Endometrium (tissue), 2 donors: ENCODE data around the gene PSMB10.
"Not testable (repeated sequence)": the region's sequence is repeated elsewhere in the genome, so short reads cannot be mapped to it uniquely, and the experiment has no call there.

ENCODE experiments used
- FAIRE-seq: peaks from 2 replicates; lab custom pipeline; 2012; peaks lifted over from hg19 to GRCh38; lab: Jason Lieb, UNC
- donor health status: control.
- donor health status: control.

Gene PSMB10

DNA sequence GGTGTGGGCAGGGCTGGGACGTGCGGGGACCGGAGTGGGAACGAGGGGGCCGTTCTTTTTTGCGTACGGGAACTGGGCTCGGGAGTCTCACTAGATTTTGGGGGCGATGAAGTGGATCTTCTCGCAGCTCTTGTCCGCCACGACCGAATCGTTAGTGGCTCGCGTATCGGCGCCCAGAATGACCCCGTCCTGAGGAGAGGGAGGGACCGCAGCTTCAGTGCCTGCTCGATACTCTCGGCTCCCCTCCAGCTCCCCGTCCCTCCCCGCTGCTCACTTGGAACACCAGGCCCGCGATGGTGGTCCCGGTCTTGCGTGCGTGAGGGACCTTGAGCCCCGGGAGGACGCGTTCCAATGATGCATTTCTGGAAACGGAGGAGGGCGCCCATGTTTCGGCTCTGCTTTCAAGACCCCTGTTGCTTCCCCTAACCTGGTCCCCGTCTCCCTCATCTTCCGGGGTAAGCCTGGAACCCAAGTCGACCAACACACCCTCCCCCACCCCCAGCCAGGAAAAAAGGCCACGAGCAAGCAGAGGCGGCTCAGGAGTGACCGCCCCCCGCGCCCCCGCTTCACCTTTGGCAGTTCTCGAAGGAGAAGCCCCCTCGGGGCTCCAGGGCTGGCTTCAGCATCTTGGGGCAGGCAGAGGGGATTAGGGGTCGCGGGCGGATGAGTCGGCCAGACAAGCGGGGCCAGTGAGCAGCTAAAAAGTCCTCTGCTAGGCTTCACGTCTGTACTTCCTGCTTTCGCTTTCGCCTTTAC, at the start of gene PSMB10:
Gene PSMB10, minus strand, starts transcription at position 727 of the 756 bp plus-strand sequence. Its CDS starts 101 bp downstream, at position 626.
- no peak for FAIRE-seq

DNA sequence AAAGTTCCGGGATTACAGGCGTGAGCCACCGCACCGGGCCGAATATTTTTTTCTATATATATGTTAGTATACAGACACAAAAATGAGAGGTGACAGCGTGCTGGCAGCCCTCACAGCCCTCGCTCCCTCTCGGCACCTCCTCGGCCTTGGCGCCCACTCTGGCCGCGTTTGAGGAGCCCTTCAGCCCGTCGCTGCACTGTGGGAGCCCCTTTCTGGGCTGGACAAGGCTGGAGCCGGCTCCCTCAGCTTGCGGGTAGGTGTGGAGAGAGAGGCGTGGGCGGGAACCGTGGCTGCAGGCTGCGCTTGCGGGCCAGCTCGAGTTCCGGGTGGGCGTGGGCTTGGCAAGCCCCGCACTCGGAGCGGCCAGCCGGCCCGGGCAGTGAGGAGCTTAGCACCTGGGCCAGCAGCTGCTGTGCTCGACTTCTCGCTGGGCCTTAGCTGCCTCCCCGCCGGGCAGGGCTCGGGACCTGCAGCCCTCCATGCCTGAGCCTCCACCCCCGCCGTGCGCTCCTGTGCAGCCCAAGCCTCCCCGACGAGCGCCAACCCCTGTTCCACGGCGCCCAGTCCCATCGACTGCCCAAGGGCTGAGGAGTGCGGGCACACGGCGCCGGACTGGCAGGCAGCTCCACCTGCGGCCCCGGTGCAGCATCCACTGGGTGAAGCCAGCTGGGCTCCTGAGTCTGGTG, 45.5 kb upstream of the PSMB10 start:
- no peak for FAIRE-seq

DNA sequence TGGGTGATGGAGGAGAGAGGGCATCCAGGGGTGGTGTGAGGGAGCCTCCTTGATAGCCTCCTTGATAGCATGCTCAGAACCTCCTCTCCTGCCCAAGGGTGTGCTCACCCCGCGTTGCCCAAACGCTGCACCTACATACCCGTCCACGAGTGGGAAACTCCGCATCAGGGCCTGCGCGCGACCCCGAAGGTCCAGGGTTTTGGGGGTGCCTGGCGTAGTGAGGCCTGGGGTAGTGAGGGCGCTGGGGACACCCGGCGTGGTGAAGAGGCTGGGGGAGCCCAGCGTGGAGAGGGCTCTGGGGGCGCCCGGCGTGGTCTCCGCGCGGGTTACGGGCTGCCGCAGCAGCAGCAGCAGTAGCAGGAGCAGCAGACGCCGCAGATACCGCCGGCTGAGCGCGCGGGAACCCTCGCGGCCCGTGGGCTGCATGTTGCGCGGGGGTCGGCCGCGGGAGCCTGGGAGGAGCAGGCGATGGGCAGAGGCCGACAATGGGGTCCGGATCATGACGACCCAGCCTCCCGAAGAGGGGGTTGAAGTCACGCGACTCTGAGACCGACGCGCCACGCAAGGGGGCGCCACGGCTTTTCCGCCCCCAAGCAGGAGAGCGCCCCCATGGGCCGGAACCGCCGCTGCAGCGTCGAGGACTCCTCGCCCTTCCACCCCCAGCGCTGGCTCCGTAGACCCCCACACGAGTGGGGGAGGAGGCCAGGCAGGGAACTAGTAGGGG, 43.5 kb upstream of the PSMB10 start, which contains the start of gene DPEP3:
Gene DPEP3, minus strand, starts transcription at position 545 of the 724 bp plus-strand sequence. Its CDS starts 119 bp downstream, at position 426.
- no peak for FAIRE-seq

DNA sequence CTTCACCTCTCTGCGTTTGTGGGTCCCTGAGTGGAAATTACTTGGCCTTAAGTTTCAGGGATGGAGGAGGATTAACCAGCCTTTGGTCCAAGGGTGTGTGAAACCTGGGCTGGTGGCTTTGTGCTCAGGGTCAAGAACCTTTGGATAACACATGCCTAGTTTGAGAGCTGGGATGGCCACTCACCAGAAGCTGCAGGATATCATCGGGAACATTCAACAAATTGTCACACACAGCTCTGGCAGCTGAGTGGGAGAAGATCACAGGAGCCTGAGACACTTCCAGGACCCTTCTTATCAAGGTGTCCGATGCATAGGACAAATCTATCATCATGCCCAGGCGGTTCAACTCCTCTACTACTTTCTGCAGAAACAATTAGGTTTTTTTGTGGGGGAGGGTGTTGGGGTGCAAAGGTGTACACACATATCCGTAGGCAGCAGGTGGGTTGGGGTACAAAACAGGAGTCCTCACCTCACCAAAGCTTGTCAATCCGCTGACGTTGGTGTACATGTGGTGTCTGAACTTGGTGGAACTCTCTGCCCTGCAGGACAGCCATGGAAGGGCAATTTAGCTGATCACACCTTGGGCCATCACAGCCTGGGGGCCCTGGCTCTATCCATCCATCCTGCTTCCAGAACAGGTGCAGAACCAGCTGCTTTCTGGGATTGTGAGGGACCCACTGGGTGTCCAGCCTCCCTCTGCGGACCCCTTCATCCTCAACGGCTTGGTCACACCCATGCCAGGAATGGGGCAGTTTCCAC, 41.0 kb upstream of the PSMB10 start:
- FAIRE-seq = no peak

DNA sequence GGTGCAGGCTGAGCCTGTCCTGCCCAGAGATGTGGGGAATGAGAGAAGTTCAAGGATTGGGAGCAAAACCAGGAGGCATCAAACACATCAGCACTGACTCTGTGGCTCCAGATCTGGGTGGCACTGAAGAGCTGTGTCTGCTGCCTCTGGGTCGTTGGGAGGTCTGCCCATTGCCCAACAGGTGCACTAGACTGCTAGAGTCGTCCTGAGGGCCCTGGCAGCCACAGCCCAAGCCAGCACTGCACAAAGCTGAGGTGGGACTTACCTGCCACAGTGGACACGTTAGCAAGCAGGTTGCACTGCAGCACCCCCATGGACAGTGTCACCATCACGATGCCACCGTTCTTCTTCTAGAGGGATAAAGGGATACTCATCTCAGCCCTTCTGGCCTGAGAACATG, 40.4 kb upstream of the PSMB10 start:
- no peak for FAIRE-seq

DNA sequence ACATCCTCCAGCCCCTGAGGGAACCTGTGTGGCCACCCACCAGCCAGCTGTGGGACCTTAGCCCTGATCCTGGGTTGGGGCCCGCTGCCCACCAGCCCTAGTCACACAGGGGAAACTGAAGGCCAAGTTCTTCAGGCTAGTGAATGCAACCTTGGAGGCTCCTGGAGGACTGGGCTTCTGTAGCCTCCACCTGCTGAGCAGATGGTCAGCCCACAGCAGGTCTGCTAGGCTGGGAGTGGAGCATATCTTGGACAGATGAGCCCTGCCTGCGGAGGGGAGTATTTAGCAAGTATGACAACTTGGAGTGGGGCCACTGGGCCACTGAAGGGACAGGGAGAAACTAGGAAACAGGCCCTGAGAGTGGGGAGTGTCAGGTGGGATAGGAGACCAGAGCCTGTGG, 39.6 kb upstream of the PSMB10 start:
- no peak for FAIRE-seq

DNA sequence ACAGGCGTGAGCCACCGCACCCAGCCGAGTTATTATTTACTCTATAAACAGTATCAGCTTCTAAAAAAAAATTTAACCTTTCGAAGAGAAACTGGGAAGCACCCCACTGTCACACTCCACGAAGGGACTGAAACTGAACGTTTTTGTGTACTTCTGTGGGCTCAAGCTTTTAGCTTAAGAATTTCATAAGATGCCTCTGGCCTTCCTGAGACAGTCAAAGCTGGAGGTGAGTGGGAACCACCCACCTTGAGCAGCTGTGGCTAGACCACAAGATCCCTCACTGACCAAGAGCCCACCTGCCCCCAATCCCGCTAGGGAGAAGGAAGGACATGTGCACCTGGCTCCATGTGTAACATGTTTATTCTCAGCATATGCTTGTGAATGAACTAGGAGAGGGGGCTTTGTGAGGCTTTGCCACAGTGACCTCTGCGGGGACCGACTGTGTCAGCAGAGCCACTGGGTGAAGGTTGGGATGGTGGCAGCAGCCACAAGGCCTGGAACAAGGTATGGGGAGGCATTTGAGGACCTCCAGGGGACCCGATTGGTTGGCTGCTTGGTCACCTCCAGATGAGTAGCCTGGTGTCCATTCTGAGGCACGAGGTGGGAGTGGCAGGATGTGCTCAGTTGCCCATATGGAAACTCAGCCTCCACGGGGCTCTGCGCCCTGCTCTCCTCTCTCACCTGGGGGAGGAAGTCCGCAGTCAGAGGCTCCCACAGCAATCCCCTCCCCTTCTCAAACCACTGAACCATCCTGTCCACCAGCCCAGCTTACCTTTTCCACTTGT, 38.9 kb upstream of the PSMB10 start:
- no peak for FAIRE-seq

DNA sequence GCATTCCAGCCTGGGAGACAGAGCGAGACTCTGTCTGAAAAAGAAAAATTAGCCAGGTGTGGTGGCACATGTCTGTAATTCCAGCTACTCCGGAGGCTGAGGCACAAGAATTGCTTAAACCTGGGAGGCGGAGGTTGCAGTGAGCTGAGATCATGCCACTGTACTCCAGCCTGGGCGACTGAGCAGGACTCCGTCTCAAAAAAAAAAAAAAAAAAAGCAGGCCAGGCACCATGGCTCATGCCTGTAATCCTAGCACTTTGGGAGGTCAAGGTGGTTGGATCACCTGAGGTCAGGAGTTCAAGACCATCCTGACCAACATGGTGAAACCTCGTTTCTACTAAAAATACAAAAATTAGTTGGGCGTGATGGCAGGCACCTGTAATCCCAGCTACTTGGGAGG, 35.6 kb upstream of the PSMB10 start:
- FAIRE-seq = not testable (repeated sequence)

DNA sequence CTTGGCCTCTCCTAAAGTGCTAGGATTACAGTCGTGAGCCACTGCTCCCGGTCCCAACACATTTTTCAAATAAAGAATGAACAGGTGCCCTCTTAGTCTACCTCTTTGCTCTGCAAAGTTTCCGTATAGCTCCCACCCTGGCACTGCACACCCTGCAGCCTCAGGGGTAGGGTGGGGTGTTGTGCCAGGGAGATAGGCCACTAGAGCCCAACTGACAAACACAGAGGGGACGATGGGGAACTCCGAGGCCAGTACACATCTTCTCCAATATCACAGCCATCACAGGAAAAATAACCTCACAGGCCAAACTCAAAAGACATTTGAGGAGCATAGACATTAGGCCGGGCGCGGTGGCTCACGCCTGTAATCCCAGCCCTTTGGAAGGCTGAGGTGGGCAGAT, 34.5 kb upstream of the PSMB10 start:
- no peak for FAIRE-seq

DNA sequence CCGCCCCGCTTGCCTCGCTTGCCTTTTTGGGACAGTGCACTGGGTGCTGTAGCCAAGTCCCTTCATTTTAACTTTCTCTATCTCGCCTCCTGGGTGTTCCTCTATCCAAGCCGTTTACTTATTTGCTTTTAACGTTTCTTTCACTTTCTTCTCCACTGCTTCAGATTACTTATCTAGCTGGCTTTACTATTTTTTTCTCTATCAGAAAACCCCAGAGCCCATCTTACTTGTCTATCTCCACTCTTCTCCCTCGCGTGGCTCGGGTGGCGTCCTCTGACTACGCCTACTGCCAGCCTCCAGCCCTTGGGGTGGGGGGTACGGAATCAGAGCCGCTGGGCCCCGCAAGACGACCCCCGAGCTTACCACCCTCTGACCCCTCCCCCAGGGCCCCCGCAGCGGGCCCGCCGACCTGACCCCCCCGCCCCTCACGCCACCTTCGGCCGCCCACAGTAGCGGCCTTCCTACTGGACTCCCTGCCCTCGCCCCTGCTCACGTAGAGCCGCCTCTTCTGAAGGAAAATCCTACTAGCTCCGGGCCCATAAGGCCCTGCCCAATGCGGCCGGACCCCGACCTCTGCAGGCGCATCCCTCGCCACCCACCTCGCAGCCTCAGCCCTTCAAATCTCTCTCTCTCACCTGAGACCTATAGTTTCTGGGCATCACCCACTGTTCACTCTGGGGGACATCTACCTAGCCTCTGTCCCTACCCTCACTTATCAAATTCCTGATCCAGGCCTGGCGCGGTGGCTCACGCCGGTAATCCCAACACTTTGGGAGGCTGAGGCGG, 32.8 kb upstream of the PSMB10 start:
- FAIRE-seq = no peak

DNA sequence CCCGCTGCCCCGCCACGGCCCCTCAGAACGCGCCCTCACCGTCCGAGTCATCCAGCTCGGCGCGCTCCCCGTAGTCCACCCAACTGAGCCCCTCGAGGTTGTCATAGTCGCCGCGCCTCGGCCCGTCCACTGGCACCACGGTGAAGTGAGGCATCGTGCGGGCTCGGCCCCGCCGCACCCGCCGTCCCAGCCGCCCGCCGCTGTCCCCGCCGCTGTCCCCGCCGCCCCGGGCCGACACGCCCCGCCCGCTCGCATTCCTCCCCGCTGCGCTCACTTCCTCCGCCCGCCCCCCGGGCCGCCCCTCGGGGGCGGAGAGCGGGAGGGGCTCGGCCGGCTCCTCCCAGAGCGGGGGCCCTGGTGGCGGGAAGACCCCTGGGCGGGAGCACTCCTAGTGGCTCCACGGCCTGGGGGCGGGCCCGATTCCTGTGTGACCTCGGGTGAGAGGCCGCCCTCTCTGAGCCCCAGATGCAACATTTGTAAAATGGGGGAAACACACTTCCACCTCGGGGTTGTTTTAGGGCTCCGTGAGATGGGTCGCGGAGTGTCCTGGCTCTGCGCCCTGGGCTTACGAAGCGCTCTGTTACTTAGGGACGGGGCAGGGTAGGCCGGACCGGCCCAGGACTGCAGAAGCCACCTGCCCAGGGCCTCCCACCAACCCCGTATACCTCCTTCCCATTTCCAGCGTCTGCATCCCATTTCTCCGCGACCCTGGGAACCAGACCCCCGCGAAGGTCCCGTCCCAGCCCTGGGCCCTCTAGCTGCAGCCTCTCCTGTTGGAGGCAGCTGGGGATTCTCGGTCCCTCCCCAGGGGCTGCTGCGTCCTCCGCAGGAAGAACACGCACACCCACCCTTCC, 32.0 kb upstream of the PSMB10 start, which contains the start of gene SLC12A4:
Gene SLC12A4, minus strand, starts transcription at position 238 of the 854 bp plus-strand sequence. Its CDS starts 84 bp downstream, at position 154.
- FAIRE-seq = no peak

DNA sequence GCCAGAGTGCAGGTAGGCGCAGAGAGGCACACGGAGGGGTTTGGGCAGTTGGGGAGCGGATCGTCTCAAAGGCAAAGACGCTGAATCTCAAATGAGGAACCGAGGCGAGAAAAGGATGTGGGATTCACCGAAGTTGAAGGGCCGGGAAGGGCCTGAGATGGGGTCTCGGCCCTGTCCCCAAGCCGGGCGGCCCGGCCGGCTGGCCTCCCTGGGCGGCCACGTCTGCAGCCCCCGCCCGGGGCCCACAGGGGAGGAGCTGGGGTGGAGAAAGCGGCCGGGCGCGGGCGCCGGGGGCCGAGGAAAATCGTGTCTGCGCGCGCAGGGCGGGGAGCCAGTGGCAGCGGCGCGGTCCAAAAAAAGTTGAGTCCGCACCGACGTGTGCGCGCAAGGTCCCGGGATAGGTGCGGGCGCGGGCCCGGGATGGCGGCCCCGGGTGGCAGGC, 31.3 kb upstream of the PSMB10 start:
- FAIRE-seq = no peak

DNA sequence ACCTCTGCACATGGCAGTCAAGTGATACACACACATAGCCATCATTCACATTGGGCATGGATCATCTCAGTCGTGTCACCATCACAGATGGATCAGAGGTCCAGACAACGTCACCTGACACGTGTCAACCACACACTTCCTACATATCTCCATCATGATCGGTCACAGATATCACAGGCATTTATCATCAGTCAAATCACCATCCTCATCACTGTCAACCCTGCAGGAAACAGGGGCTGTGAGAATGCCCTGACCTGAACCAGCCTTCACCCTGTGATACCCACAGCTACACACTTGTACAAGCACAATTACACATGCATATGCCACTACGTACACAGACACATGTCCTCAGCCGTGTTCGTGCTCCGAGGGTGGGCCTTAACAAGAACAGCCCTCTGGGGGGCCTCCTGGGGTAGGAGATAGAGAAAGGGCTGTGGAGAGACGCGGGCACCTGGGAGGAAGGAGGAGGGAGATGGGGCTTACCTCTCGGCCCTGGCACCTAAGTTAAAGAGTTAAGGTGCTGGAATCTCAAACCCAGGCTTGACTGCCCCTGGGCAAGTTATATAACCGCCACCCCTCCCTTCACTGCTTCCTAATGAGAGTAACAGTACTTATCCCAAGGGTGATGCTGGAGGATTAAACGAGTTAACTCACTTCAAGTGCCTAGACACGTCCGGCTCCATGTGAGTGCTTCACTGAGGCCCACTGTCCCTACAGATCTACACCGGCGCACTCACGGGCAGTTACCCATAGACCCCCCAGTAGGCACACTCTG, 30.7 kb upstream of the PSMB10 start:
- FAIRE-seq = no peak

DNA sequence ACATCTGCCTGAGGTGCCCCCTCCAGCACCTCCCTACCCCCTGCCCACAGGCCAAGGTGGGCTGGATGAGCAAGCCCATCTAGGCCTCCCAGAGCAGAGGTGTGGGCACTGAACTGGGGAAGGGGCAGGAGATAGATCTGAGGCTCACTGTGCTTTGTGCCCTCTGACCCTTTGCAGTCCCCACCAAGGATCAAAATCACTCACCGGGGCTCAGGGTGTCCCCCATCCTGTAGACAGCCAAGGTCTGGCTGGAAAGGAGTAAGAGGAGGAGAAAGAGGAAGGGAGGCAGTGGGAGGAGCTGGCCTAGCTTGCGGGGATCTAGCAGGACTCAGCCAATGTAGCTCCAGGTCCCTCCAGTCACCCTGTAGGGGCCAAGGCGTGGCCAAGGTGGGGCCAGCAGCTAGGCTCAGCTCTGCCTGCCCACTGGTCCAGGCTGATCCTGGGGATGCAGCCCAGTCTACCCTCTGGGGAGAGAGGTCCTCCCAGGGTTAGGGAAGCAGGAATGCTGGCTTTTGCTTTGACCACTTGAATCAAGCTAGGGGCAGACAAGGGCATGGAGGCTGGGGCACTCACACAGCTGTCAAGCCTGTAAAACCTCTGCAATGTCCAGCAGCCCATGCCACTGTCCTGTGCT, 30.0 kb upstream of the PSMB10 start:
- no peak for FAIRE-seq

DNA sequence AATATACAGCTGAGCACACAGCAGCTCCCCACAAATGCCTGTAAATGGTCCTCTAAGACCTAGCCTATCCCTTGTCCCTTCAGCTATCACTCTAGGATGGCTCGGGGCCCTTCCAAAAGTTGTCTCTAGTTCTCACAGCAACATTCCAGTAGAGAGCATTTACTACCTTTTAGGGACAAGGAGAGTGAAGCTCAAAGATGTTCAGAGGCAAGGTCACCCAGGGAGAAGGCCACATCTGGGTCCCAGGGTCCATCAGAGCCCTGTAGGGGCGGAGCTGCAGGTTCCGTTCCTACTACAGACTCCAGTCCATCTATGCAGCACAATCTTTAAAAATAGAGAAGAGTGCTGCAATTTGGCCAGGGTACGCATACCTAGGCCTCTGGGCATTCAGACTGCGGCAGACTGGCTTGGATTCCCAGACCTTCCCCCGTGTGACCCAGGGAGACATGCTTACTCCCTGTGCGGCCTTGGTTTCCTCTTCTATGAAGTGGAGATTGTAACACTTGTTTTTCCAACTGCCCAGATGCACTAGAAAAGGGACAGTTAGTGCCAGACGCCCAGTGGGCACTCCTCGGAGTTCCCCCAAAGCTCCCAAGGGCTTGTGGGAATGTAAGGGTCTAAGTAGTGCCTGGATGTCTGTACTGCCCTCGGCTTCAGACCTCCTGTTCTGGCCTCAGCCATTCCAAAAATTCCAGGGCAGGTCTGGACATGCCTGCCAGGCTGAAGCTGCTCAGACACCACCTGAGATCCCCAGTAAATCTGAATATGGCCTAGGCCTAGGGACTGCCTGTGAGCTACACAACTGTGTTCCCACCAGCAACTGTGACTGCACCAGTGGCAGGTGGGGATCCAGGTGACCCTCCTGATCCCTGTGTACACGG, 29.3 kb upstream of the PSMB10 start:
- no peak for FAIRE-seq

DNA sequence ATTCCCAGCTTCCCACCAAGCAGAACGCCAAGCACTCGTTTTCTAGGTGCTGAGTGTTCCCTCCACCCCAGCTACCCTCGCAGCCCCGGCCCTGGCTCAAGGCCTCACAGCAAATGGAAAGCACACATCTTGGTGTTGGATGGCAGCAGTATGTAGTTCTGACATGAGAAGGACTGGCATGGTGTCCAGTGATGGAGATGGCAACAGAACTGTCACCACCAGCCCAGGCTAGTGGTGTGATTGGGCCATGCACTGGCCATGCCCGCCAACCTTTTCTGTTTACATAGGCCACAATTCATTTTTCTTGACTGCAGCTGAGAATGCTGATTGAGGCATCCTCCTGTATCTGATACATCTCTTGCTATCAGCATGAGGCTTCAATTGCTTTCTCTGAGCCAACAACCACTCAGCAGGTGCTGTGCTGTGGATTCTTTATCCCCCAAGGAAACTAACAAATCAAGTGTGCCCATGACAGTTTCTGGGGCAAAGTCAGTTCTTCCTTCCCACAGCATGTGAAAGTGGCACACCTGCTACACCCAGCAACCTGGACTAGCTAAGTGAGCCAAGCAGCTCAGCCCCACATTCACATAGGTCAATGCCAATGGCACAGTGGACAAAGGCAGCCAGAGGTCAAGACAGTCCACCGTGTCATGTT, 28.0 kb upstream of the PSMB10 start:
- FAIRE-seq = no peak
